ENCODE data around the gene ALOX15B. TPM values are rescaled to one million over a fixed set of nuclear protein-coding genes. Genes with fewer than 3 reads are reported as not detected.
"Not testable (repeated sequence)": the region's sequence is repeated elsewhere in the genome, so short reads cannot be mapped to it uniquely, and the experiment has no call there.

ALOX15B gene
- total RNA-seq, 1 donor from 2014 or later, result not detected

- not testable (repeated sequence) for DNase-seq (ENCODE audit: low read depth)
Measured at GRCh38 chr17:8061851-8062250, 23.0 kb downstream of the ALOX15B start.

GRCh38 chr17:8062435-8062806 lies 23.6 kb downstream of the ALOX15B start:
- DNase-seq (ENCODE audit: low read depth), result no peak

- DNase-seq (ENCODE audit: low read depth), result no peak
Measured at GRCh38 chr17:8062807-8063483, 24.1 kb downstream of the ALOX15B start.

- DNase-seq (ENCODE audit: low read depth), result no peak
Measured at GRCh38 chr17:8063761-8064534, 25.1 kb downstream of the ALOX15B start.

GRCh38 chr17:8064561-8065019 lies 25.7 kb downstream of the ALOX15B start:
- DNase-seq (ENCODE audit: low read depth), result no peak

- no peak for DNase-seq (ENCODE audit: low read depth)
Measured at GRCh38 chr17:8066841-8067775, 28.2 kb downstream of the ALOX15B start.

- no peak for DNase-seq (ENCODE audit: low read depth)
Measured at GRCh38 chr17:8067806-8068205, 28.9 kb downstream of the ALOX15B start.

GRCh38 chr17:8068736-8069586 lies 30.1 kb downstream of the ALOX15B start:
- peak; percentile 28 for DNase-seq (ENCODE audit: low read depth)

- no peak for DNase-seq (ENCODE audit: low read depth)
Measured at GRCh38 chr17:8069587-8069860, 30.7 kb downstream of the ALOX15B start.

GRCh38 chr17:8071496-8071895 lies 32.6 kb downstream of the ALOX15B start:
- no peak for DNase-seq (ENCODE audit: low read depth)

- DNase-seq (ENCODE audit: low read depth), result no peak
Measured at GRCh38 chr17:8072341-8072728, 33.5 kb downstream of the ALOX15B start.

GRCh38 chr17:8072729-8073461 lies 34.0 kb downstream of the ALOX15B start:
- DNase-seq (ENCODE audit: low read depth), result peak; percentile 37

- DNase-seq (ENCODE audit: low read depth), result peak; percentile 52
Measured at GRCh38 chr17:8073627-8074484, 35.0 kb downstream of the ALOX15B start.

GRCh38 chr17:8074554-8074953 lies 35.7 kb downstream of the ALOX15B start:
- no peak for DNase-seq (ENCODE audit: low read depth)

- DNase-seq (ENCODE audit: low read depth), result no peak
Measured at GRCh38 chr17:8075081-8075480, 36.2 kb downstream of the ALOX15B start.

GRCh38 chr17:8075574-8076342 lies 36.9 kb downstream of the ALOX15B start:
- no peak for DNase-seq (ENCODE audit: low read depth)

- DNase-seq (ENCODE audit: low read depth), result no peak
Measured at GRCh38 chr17:8076502-8077266, 37.8 kb downstream of the ALOX15B start.

GRCh38 chr17:8077939-8078338 lies 39.1 kb downstream of the ALOX15B start:
- DNase-seq (ENCODE audit: low read depth), result not testable (repeated sequence)

Data from myocyte (in vitro differentiated cells).